HEK293 (cell line): ENCODE measurements around the gene IGF2R.

Experiments
- CTCF ChIP-seq: fragments of 450-650 bp; formaldehyde crosslinking; IDR thresholded peaks from 2 replicates; pipeline ENCODE4 v1.5.1; 2016; ENCODE audit warnings: missing biosample characterization, missing genetic modification characterization
- KLF10 ChIP-seq: fragments of 450-650 bp; IDR thresholded peaks from 2 replicates; pipeline ENCODE4 v1.5.1; 2018; ENCODE audit warnings: missing biosample characterization, mild to moderate bottlenecking, missing genetic modification characterization
- KLF16 ChIP-seq: fragments of 450-650 bp; formaldehyde crosslinking; IDR thresholded peaks from 2 replicates; pipeline ENCODE4 v1.5.1; 2017; ENCODE audit warnings: missing biosample characterization, missing genetic modification characterization
- OVOL3 ChIP-seq: fragments of 450-650 bp; formaldehyde crosslinking; IDR thresholded peaks from 2 replicates; pipeline ENCODE4 v1.5.1; 2016; ENCODE audit warnings: missing biosample characterization, missing genetic modification characterization
- ZNF112 ChIP-seq: fragments of 450-650 bp; formaldehyde crosslinking; IDR thresholded peaks from 2 replicates; pipeline ENCODE4 v1.5.0; 2017; ENCODE audit warnings: missing biosample characterization, missing genetic modification characterization
- ZNF148 ChIP-seq: fragments of 450-650 bp; formaldehyde crosslinking; IDR thresholded peaks from 2 replicates; pipeline ENCODE4 v1.5.0; 2017; ENCODE audit warnings: missing biosample characterization, missing genetic modification characterization, borderline replicate concordance
- ZNF341 ChIP-seq: fragments of 450-650 bp; formaldehyde crosslinking; IDR thresholded peaks from 2 replicates; pipeline ENCODE4; 2016; ENCODE audit warnings: low read depth, missing biosample characterization, missing genetic modification characterization
- ZNF768 ChIP-seq: fragments of 450-650 bp; formaldehyde crosslinking; IDR thresholded peaks from 2 replicates; pipeline ENCODE4 v1.5.1; 2018; ENCODE audit warnings: missing biosample characterization, mild to moderate bottlenecking, missing genetic modification characterization
- ZNF785 ChIP-seq: fragments of 450-650 bp; formaldehyde crosslinking; IDR thresholded peaks from 2 replicates; pipeline ENCODE4 v1.5.1; 2016; ENCODE audit warnings: missing biosample characterization, missing genetic modification characterization
- TF ChIP-seq, protein P1 (sequence below): sonication (generic); formaldehyde crosslinking; IDR thresholded peaks from 2 replicates; pipeline ENCODE4 v1.8.1; 2022; ENCODE audit warnings: mild to moderate bottlenecking, moderate library complexity, missing genetic modification reagents
- TF ChIP-seq, protein P2 (sequence below): fragments of 450-650 bp; formaldehyde crosslinking; IDR thresholded peaks from 2 replicates; pipeline ENCODE4 v1.5.1; 2016; ENCODE audit warnings: missing biosample characterization, missing genetic modification characterization

- TF ChIP-seq ZNF148 (tag by site-specific recombination) = no peak
- TF ChIP-seq OVOL3 (tag by site-specific recombination) = no peak
- no peak for TF ChIP-seq ZNF785 (tag by site-specific recombination)
- TF ChIP-seq ZNF768 (tag by site-specific recombination) = no peak
- no peak for TF ChIP-seq CTCF (tag by site-specific recombination)
- TF ChIP-seq, protein P1, sequence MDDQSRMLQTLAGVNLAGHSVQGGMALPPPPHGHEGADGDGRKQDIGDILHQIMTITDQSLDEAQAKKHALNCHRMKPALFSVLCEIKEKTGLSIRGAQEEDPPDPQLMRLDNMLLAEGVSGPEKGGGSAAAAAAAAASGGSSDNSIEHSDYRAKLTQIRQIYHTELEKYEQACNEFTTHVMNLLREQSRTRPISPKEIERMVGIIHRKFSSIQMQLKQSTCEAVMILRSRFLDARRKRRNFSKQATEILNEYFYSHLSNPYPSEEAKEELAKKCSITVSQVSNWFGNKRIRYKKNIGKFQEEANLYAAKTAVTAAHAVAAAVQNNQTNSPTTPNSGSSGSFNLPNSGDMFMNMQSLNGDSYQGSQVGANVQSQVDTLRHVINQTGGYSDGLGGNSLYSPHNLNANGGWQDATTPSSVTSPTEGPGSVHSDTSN = no peak
- no peak for TF ChIP-seq KLF16 (tag by site-specific recombination)
- no peak for TF ChIP-seq KLF10 (tag by site-specific recombination)
- TF ChIP-seq, protein P2, sequence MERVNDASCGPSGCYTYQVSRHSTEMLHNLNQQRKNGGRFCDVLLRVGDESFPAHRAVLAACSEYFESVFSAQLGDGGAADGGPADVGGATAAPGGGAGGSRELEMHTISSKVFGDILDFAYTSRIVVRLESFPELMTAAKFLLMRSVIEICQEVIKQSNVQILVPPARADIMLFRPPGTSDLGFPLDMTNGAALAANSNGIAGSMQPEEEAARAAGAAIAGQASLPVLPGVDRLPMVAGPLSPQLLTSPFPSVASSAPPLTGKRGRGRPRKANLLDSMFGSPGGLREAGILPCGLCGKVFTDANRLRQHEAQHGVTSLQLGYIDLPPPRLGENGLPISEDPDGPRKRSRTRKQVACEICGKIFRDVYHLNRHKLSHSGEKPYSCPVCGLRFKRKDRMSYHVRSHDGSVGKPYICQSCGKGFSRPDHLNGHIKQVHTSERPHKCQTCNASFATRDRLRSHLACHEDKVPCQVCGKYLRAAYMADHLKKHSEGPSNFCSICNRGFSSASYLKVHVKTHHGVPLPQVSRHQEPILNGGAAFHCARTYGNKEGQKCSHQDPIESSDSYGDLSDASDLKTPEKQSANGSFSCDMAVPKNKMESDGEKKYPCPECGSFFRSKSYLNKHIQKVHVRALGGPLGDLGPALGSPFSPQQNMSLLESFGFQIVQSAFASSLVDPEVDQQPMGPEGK (tag by site-specific recombination) = no peak
- TF ChIP-seq ZNF112 = no peak
- TF ChIP-seq ZNF341 = no peak
These were observed 155.7 kb downstream of the IGF2R start for GRCh38 chr6:160124605-160125004.
